ENCODE measurements around the gene MTHFD1. TPM values are rescaled to one million over a fixed set of nuclear protein-coding genes. Genes with fewer than 3 reads are reported as not detected.

Gene MTHFD1
- polyA plus RNA-seq, 3 donors = 11.8 to 21.3 (median 14.3) TPM

GRCh38 chr14:64459405-64460136, 71.4 kb downstream of the MTHFD1 start:
- H3K4me3 Mint-ChIP-seq = no peak overlapping the region
- Histone ChIP-seq H3K4me2 (replicated peaks; ENCODE audit: extremely low read depth, low read length, poor library complexity, severe bottlenecking) (no peak overlapping the region), H3K27ac (ENCODE audit: low read depth in 1 of 2, low read length in 2 of 2) (no peak overlapping the region), H4K20me1 (ENCODE audit: insufficient read depth, low read length) (no peaks in the 10 kb centered on the region), H3K9ac (ENCODE audit: insufficient read depth, low read length, poor library complexity, severe bottlenecking) (no peak overlapping the region), H3K27me3 (ENCODE audit: control insufficient read depth in 2 of 2, insufficient read depth in 2 of 2, low read length in 2 of 2) (peaks cover 6 to 9% of the 10 kb centered on the region in 2 donors), H3K4me3 (replicated peaks in 1 of 3; ENCODE audit: low read depth in 2 of 3, low read length in 3 of 3) (no peak overlapping the region), H3K36me3 (replicated peaks in 1 of 2; ENCODE audit: control insufficient read depth in 1 of 2, insufficient read depth in 2 of 2, low read length in 2 of 2) (peaks cover 15 to 31% of the 10 kb centered on the region in 2 donors), H3K4me1 (ENCODE audit: control insufficient read depth in 1 of 2, insufficient read depth in 2 of 2, low read length in 2 of 2) (peaks cover 11 to 12% of the 10 kb centered on the region in 2 donors), H2AFZ (ENCODE audit: insufficient read depth, low read depth, low read length, poor library complexity, severe bottlenecking) (no peak overlapping the region), H3K79me2 (ENCODE audit: insufficient read depth, low read length) (no peaks in the 10 kb centered on the region), H3K9me3 (replicated peaks in 1 of 2; ENCODE audit: control insufficient read depth in 1 of 2, insufficient read depth in 1 of 2, low read length in 2 of 2) (no peaks in the 10 kb centered on the region)
- no peaks in the 10 kb centered on the region for H3K9me3 Mint-ChIP-seq
- peaks cover 18% of the 10 kb centered on the region for H3K4me1 Mint-ChIP-seq
- TF ChIP-seq CTCF (IDR thresholded peaks at IDR 0.05) = no peak
- H3K36me3 Mint-ChIP-seq = peaks cover 31 to 57% of the 10 kb centered on the region in 2 donors
- peak overlapping the region in 3 of 7 donors; percentile 12 to 43 (median 18) for H3K27ac Mint-ChIP-seq
- intact Hi-C loops (cut with micrococcal nuclease) = no loop called here
- peaks cover 8 to 13% (median 10%) of the 10 kb centered on the region in 3 donors for H3K27me3 Mint-ChIP-seq (ENCODE audit: low read depth in 3 of 3)
- WGBS (ENCODE audit: insufficient coverage) = no CpG with 5 or more reads among the region's 4 CpGs
- DNase-seq = no peak

DNA sequence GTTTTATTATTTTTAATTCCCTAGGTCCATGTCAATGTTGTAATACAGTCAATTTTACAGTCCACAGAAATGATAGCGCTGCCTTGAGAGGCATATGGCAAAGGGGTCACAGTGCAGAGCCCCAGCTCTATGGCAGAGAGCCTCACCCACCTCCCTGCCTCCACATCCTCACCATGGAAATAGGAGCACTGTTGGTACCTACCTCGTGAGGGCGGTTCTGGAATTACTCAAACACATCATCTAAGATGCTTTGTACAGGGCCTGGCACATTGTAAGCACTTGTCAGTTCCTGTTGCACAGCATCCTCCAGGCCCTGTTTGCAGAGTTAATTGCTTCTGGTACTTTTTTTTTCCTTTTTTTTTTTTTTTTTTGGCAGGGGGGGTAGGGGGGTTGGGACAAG, 73.1 kb downstream of the MTHFD1 start:
- peaks cover 25 to 27% of the 10 kb centered on the region in 2 donors for H3K4me1 ChIP-seq (ENCODE audit: control insufficient read depth in 1 of 2, insufficient read depth in 2 of 2, low read length in 2 of 2)
- no peak overlapping the region for H3K27ac ChIP-seq (ENCODE audit: low read depth in 1 of 2, low read length in 2 of 2)
- no peaks in the 10 kb centered on the region for H4K20me1 ChIP-seq (ENCODE audit: insufficient read depth, low read length)
- H3K4me3 ChIP-seq (replicated peaks in 1 of 3; ENCODE audit: low read depth in 2 of 3, low read length in 3 of 3) = no peak overlapping the region
- TF ChIP-seq CTCF (IDR thresholded peaks at IDR 0.05) = no peak
- no peak for DNase-seq
- peaks cover 20 to 24% of the 10 kb centered on the region in 2 donors for H3K27me3 ChIP-seq (ENCODE audit: control insufficient read depth in 2 of 2, insufficient read depth in 2 of 2, low read length in 2 of 2)
- Mint-ChIP-seq H3K27ac (no peak overlapping the region), H3K4me3 (no peak overlapping the region), H3K36me3 (peaks cover 20 to 46% of the 10 kb centered on the region in 2 donors), H3K9me3 (peaks cover 0 to 8% (median 2%) of the 10 kb centered on the region in 7 donors), H3K27me3 (ENCODE audit: low read depth in 3 of 3) (peaks cover 21 to 28% (median 23%) of the 10 kb centered on the region in 3 donors), H3K4me1 (peaks cover 30% of the 10 kb centered on the region)
- no peaks in the 10 kb centered on the region for H3K79me2 ChIP-seq (ENCODE audit: insufficient read depth, low read length)
- no peak overlapping the region for H2AFZ ChIP-seq (ENCODE audit: insufficient read depth, low read depth, low read length, poor library complexity, severe bottlenecking)
- no peak overlapping the region for H3K4me2 ChIP-seq (replicated peaks; ENCODE audit: extremely low read depth, low read length, poor library complexity, severe bottlenecking)
- intact Hi-C loops (cut with micrococcal nuclease) = no loop called here
- WGBS (ENCODE audit: insufficient coverage) = 100% methylated on average over 1 of the region's 3 CpGs
- no peaks in the 10 kb centered on the region for H3K9me3 ChIP-seq (replicated peaks in 1 of 2; ENCODE audit: control insufficient read depth in 1 of 2, insufficient read depth in 1 of 2, low read length in 2 of 2)
- no peak overlapping the region for H3K9ac ChIP-seq (ENCODE audit: insufficient read depth, low read length, poor library complexity, severe bottlenecking)
- peaks cover 5 to 15% of the 10 kb centered on the region in 2 donors for H3K36me3 ChIP-seq (replicated peaks in 1 of 2; ENCODE audit: control insufficient read depth in 1 of 2, insufficient read depth in 2 of 2, low read length in 2 of 2)

Data from CD14-positive monocyte (primary cell).